A673 (cell line): ENCODE data around the gene LIMK1. TPM values are rescaled to one million over a fixed set of nuclear protein-coding genes. Genes with fewer than 3 reads are reported as not detected.

ENCODE experiments used
- BruUV-seq: library from RNA; stranded (reverse); fragments of 400-500 nt; replicated peaks from 2 replicates; lab custom pipeline; 2021; lab: Mats Ljungman, UMichigan
- CTCF ChIA-PET: fragments of 300-600 bp; sonication (Branson Sonifier 250); formaldehyde crosslinking; loops from one replicate; lab custom pipeline; 2022; ENCODE audit warnings: antibody characterized with exemption; lab: Charles Lee
- POLR2A ChIA-PET: fragments of 300-600 bp; sonication (Branson Sonifier 250); formaldehyde crosslinking; loops from one replicate; lab custom pipeline; 2022; ENCODE audit warnings: antibody characterized with exemption; ENCODE audit not compliant: low non-redundant PET; lab: Charles Lee
- DNase-seq: peaks from one replicate; pipeline ENCODE4 v3.0.0-alpha.2; 2015; ENCODE audit warnings: low spot score
- H3K27ac ChIP-seq: fragments of 200-600 bp; sonication (generic); 2 replicates; pipeline ENCODE4 v1.5.1; 2016; ENCODE audit warnings: mixed run types, low read depth, mild to moderate bottlenecking, mixed read lengths, antibody characterized with exemption, low read length; ENCODE audit not compliant: poor library complexity, severe bottlenecking
- H3K27me3 ChIP-seq: fragments of 200-600 bp; sonication (generic); replicated peaks from 2 replicates; pipeline ENCODE4 v1.6.1; 2017; ENCODE audit warnings: mixed run types, low read depth, mild to moderate bottlenecking, mixed read lengths, antibody characterized with exemption, low read length; ENCODE audit not compliant: insufficient read depth, poor library complexity
- H3K36me3 ChIP-seq: fragments of 200-600 bp; sonication (generic); 2 replicates; pipeline ENCODE4 v1.6.1; 2016; ENCODE audit warnings: mixed run types, mild to moderate bottlenecking, mixed read lengths, antibody characterized with exemption, low read length; ENCODE audit not compliant: insufficient read depth, poor library complexity, severe bottlenecking
- H3K4me1 ChIP-seq: fragments of 200-600 bp; sonication (generic); 2 replicates; pipeline ENCODE4 v1.6.1; 2017; ENCODE audit warnings: mixed run types, mild to moderate bottlenecking, mixed read lengths, antibody characterized with exemption, low read length; ENCODE audit not compliant: insufficient read depth, poor library complexity, severe bottlenecking
- H3K4me3 ChIP-seq: fragments of 200-600 bp; sonication (generic); 2 replicates; pipeline ENCODE4 v1.5.1; 2016; ENCODE audit warnings: low read depth, mixed run types, mild to moderate bottlenecking, mixed read lengths, low read length; ENCODE audit not compliant: poor library complexity, severe bottlenecking
- H3K9me3 ChIP-seq: fragments of 200-600 bp; sonication (generic); 2 replicates; pipeline ENCODE4 v1.6.1; 2016; ENCODE audit warnings: mixed run types, low read depth, mild to moderate bottlenecking, mixed read lengths, antibody characterized with exemption, low read length; ENCODE audit not compliant: poor library complexity, severe bottlenecking
- EZH2 ChIP-seq: fragments of 200-600 bp; sonication (generic); IDR thresholded peaks from 2 replicates; pipeline ENCODE4 v1.6.1; 2017; ENCODE audit warnings: borderline replicate concordance, low read depth, mild to moderate bottlenecking, mixed read lengths, antibody characterized with exemption, low read length; ENCODE audit not compliant: poor library complexity, severe bottlenecking
- intact Hi-C: fragments of 100-400 bp; cut with micrococcal nuclease; formaldehyde crosslinking; loops from one replicate; pipeline ENCODE4 v1.10.0; 2022; ENCODE audit not compliant: unreplicated experiment
- total RNA-seq: library from RNA; stranded (reverse); gene quantifications from 2 replicates; pipeline ENCODE4 v1.2.3, GENCODE V29; 2021
- TF ChIP-seq, protein P1 (sequence below): fragments of 300-800, 200-600 bp; sonication (generic); conservative IDR thresholded peaks from 2 replicates; pipeline ENCODE4 v1.5.1; 2017; ENCODE audit warnings: low read depth, mild to moderate bottlenecking, antibody characterized with exemption, low read length, moderate library complexity, mixed read lengths

Gene LIMK1
- total RNA-seq, 1 experiment from 2014 or later: 59.3 TPM

DNA sequence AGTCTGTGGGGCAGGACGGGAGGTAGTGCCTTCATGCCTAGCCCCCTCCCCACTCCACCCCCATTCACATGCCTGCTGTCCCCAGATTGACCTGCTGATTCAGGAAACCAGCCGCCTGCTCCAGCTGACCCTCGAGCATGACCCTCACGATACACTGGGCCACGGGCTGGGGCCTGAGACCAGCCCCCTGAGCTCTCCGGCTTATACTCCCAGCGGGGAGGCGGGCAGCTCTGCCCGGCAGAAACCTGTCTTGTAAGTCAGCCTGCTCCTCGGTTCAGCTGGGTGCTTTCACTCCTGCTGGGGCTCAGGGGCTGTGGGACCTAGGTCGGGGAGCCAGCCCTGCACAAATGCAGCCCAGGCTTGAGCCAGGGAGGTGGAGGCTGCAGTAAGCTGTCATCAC lies 22.4 kb downstream of the LIMK1 start:
- Histone ChIP-seq H3K27me3 (no peaks in the 10 kb centered on the region), H3K27ac (no peak overlapping the region), H3K9me3 (no peaks in the 10 kb centered on the region), H3K4me3 (no peak overlapping the region), H3K36me3 (peaks cover 38% of the 10 kb centered on the region), H3K4me1 (no peaks in the 10 kb centered on the region)
- TF ChIP-seq, protein P1, sequence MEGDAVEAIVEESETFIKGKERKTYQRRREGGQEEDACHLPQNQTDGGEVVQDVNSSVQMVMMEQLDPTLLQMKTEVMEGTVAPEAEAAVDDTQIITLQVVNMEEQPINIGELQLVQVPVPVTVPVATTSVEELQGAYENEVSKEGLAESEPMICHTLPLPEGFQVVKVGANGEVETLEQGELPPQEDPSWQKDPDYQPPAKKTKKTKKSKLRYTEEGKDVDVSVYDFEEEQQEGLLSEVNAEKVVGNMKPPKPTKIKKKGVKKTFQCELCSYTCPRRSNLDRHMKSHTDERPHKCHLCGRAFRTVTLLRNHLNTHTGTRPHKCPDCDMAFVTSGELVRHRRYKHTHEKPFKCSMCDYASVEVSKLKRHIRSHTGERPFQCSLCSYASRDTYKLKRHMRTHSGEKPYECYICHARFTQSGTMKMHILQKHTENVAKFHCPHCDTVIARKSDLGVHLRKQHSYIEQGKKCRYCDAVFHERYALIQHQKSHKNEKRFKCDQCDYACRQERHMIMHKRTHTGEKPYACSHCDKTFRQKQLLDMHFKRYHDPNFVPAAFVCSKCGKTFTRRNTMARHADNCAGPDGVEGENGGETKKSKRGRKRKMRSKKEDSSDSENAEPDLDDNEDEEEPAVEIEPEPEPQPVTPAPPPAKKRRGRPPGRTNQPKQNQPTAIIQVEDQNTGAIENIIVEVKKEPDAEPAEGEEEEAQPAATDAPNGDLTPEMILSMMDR: no peak
- no peak for TF ChIP-seq EZH2
- no TSS peak for BruUV-seq
- ChIA-PET POLR2A (no interaction called here), CTCF (no interaction called here)
- DNase-seq: no peak
- intact Hi-C loops: no loop called here

DNA sequence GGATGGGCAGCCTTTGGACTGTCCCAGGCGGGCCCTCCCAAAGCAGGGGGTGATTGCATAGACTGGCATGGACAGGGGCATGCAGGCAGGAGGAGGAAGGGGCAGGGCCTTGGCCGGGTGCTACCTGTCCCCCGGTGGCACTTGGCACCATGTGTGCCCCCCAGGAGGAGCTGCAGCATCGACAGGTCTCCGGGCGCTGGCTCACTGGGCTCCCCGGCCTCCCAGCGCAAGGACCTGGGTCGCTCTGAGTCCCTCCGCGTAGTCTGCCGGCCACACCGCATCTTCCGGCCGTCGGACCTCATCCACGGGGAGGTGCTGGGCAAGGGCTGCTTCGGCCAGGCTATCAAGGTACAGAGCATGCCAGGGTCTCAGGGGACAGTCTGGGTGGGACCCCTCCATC lies 23.2 kb downstream of the LIMK1 start:
- H3K4me3 ChIP-seq: no peak overlapping the region
- H3K4me1 ChIP-seq: no peaks in the 10 kb centered on the region
- no peaks in the 10 kb centered on the region for H3K9me3 ChIP-seq
- peaks cover 41% of the 10 kb centered on the region for H3K36me3 ChIP-seq
- no peak for DNase-seq
- intact Hi-C loops: no loop called here
- ChIA-PET POLR2A (no interaction called here), CTCF (no interaction called here)
- TF ChIP-seq EZH2: no peak
- TF ChIP-seq, protein P1: no peak
- H3K27ac ChIP-seq: no peak overlapping the region
- no peaks in the 10 kb centered on the region for H3K27me3 ChIP-seq
- BruUV-seq: no TSS peak

DNA sequence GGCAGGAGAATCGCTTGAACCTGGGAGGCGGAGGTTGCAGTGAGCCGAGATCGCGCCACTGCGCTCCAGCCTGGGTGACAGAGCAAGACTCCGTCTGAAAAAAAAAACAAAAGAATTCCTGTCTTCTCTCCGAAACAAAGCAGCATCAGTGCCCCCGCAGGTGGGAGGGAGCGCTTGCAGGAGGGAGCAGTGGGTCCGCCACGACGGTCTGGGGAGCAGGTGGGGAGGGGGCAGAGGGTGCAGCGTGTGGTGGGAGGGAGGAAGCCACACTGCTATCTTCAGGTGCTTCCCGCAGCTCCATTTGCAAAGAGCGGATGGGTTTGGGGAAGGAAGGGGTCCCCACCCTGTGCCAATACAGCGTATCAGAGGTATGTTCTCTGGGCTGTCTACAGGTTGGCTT lies 31.7 kb downstream of the LIMK1 start:
- Histone ChIP-seq H3K4me1 (no peaks in the 10 kb centered on the region), H3K27me3 (no peaks in the 10 kb centered on the region), H3K27ac (no peak overlapping the region), H3K36me3 (peaks cover 12% of the 10 kb centered on the region), H3K9me3 (no peaks in the 10 kb centered on the region), H3K4me3 (no peak overlapping the region)
- DNase-seq: no peak
- POLR2A ChIA-PET: no interaction called here
- intact Hi-C loops: no loop called here
- CTCF ChIA-PET: no interaction called here
- TF ChIP-seq, protein P1: no peak
- TF ChIP-seq EZH2: no peak
- BruUV-seq: no TSS peak
